Dermis blood vessel endothelial cell (primary cell): Measurements from ENCODE around the gene OR2F2. TPM values are rescaled to one million over a fixed set of nuclear protein-coding genes. Genes with fewer than 3 reads are reported as not detected.
A peak's percentile ranks its signal among the peaks of the same experiment; 100 is the strongest.

ENCODE experiments used
- DNase-seq: peaks from one replicate; pipeline ENCODE4 v3.0.0; 2010
- total RNA-seq: library from RNA; depleted of rRNA; stranded (reverse); fragments of >200 nt; gene quantifications from 2 replicates; pipeline ENCODE4 v1.2.3, GENCODE V29; 2014

Gene OR2F2, protein sequence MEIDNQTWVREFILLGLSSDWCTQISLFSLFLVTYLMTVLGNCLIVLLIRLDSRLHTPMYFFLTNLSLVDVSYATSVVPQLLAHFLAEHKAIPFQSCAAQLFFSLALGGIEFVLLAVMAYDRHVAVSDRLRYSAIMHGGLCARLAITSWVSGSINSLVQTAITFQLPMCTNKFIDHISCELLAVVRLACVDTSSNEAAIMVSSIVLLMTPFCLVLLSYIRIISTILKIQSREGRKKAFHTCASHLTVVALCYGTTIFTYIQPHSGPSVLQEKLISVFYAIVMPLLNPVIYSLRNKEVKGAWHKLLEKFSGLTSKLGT
- not detected in 2 replicates for total RNA-seq

GRCh38 chr7:143934526-143935325 lies at the start of gene OR2F2:
TSS of gene OR2F2 (plus strand) at chr7:143935233. CDS start at chr7:143935233, 0 bp downstream.
- DNase-seq = no peak

GRCh38 chr7:143885951-143886350 lies 49.1 kb upstream of the OR2F2 start:
- no peak for DNase-seq

DNA sequence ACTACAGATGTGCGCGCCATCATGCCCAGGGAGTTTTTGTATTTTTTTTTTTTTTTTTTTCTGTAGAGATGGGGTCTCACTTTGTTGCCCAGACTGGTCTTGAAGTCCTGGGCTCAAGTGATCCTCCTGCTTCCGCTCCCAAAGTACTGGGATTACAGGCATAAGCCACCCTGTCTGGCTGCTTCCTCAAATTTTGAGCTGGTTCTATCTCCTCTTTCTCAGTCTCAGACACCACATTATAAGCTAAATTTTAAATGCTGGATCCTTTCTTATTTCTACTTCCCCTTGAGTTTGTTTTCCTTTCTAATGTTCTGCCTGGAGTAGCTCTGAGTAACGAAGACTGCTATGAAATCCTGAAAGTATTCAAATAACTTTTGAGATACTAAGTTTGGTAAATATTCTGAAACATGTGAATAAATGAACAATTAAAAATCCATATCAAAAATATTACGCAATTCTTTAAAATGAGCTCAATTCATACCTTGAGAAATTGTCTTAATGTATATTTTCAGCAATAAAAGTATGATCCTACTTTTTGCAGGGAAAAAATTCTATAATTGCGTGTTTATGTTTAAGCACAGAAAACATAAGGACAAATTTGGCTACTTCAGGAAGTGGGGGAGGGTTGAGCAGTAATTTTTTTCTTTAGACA lies 48.1 kb upstream of the OR2F2 start:
- DNase-seq = no peak

GRCh38 chr7:143889068-143889467 lies 46.0 kb upstream of the OR2F2 start:
- DNase-seq = no peak

DNA sequence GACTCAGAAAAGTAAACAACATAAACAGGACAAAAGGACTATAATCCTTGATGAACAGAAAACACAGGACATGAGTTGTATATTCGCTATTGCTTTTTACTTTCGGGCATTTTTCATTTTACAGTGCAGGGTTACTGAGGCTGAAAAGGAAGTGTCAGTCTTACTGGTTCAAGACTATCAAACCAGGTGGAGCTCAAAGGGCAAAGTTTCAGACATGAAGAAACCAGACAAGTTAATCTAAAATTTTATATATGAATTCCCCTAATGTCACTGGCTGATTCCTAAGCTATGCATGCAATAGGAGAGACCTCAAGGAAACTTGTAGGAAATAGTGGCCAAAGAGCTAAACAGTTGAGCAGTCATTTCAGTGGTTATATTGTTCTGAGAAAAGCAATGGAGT lies 44.5 kb upstream of the OR2F2 start:
- DNase-seq = no peak

DNA sequence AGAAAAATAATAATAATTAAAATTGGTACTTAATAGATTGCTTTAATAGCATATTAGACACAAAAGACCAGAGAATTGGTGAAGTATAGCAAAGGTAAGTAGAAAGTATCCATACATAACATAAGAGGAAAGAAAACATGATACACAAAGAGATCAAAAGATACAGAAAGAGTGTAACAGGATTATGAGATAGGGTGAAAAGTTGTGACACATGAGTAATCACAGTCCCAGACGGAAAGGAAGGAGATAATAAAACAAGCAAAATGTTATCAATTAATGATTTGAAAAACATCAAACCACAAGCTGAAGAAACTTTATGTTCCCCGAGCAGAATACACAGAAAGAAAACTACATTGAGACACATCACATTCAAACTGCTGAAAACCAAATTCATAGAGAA lies 43.6 kb upstream of the OR2F2 start:
- no peak for DNase-seq

DNA sequence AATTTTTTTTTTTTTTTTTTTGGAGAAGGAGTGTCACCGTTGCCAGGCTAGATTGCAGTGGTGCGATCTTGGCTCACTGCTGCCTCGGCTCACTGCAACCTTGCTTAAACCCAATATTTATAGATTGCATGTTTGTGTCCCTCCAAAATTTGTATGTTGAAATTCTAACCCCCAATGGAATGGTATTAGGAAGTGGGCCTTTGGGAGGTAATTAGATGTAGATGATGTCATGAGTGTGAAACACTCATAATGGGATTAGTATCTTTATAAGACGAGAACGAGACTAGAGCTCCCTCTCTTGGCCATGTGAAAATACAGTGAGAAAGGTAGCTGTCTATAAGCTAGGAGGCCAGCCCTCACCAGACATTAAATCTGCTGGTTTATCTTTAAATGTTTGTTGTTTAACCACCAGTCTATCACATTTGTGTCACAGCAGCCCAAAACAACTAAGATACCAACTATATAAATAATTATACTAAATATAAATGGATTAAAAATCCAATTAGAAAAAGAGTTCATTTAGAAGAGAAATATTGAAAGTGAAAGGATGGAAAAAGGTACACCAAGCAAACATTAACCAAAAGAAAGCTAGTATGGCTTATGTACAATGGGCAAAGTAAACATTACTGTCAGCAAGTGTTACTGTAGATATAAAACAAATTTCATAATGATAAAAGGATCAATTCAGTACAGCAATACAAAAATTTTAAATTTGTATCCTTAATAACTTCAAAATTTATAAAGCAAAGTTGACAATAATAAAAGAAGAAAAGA lies 42.3 kb upstream of the OR2F2 start:
- peak; percentile 74 for DNase-seq

DNA sequence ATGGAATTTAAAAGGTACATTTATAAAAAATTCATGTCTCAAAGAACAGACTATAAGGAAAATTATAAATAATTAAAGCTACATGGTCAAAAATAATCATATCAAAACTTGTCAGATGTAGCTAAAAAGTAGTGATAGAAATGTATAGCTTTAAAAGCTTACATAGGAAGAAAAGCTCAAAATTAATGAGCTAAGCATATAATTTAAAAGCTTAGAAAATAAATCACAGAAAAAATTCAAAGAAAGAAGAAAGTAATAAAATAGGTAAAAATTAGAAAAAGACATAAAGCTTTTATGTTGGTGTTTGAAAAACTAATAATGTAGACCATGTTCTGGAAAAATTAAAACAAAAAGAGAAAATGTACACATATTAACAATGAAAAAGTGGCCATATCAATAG lies 38.4 kb upstream of the OR2F2 start:
- DNase-seq = no peak

GRCh38 chr7:143898810-143899209 lies 36.2 kb upstream of the OR2F2 start:
- no peak for DNase-seq

DNA sequence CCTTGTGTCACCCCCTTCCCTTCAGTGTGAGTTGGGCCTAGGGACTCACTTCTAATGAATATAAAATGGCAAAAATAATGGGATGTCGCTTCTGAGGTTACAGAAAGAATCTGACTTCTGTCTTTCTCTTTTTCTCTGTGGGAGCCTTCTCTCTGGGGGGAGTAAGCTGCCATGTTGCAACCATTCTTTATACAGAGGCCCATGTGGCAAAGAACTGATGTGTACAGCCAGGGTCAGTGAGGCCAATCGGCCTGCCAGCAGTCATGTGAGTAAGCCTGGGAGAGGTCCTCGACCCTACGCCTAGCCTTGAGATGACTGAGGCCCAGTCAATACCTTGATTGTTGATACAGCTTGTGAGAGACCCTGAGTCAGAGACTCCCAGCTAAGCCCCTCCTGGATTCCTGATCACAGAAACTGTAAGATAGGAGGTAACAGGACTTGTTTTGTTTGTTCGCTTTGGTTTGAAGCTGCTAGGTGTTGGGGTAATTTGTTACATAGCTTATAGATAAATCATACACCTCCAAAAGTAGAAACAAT lies 34.7 kb upstream of the OR2F2 start:
- DNase-seq = peak; percentile 50

- DNase-seq = peak; percentile 65
Measured at GRCh38 chr7:143901332-143901667, 33.7 kb upstream of the OR2F2 start.

- DNase-seq = peak; percentile 97
Measured at GRCh38 chr7:143901668-143902331, 33.2 kb upstream of the OR2F2 start, which contains the start of gene TCAF1. TSS of gene TCAF1 (minus strand) at chr7:143902176. CDS start at chr7:143876608, 25,568 bp downstream.

DNA sequence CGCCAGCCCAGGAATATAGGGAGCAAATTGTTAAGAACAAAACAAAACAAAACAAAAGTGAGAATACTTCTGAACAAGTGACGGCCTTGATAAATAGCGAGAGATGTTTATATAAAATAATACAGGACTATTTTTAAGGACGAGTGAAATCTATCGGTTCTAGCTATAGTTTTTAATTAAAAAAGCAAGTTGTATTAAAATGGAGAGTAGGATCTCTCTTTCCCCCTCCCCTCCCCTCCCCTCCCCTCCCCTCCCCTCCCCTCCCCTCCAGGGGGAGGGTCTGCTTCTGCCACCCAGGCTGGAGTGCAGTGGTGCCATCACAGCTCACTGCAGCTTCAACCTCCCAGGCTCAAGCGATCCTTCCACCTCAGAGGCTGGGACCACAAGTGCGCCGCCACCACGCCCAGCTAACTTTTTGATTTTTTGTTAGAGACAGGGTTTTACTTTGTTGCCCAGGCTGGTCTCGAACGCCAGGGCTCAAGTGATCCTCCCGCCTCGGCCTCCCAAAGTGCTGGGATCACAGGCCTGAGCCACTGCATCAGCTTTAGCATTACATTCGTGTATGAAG lies 32.6 kb upstream of the OR2F2 start:
- no peak for DNase-seq

DNA sequence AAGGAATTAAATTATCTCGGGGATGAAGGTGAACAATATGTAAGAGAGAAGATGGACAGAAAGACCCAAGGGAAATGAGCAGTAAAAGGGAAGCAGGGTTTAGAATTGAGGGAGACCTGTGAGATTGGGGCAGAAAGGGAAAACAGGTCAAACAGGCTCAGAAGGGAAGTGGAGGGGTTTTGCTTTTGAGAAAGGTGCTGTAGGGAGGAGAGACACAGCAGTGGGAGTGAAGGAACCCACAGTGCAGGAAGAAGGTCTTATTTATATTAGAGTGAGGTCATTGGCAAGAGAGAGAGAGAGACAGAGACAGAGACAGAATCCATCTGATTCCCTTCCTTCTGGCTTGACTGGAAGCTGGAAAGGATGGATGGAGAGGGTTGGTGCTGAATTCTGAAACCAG lies 29.5 kb upstream of the OR2F2 start:
- DNase-seq = no peak

GRCh38 chr7:143906151-143906550 lies 28.9 kb upstream of the OR2F2 start:
- DNase-seq = no peak

GRCh38 chr7:143906895-143907294 lies 28.1 kb upstream of the OR2F2 start:
- DNase-seq = no peak

GRCh38 chr7:143908120-143908519 lies 26.9 kb upstream of the OR2F2 start:
- DNase-seq = no peak

- DNase-seq = no peak
Measured at GRCh38 chr7:143909863-143910262, 25.2 kb upstream of the OR2F2 start.

GRCh38 chr7:143910473-143911248 lies 24.4 kb upstream of the OR2F2 start:
- DNase-seq = no peak

GRCh38 chr7:143913945-143914615 lies 21.0 kb upstream of the OR2F2 start:
- DNase-seq = no peak
